GM18951 (cell line): ENCODE data around the gene HOXA11.

Source experiments
- POLR2A ChIP-seq: IDR thresholded peaks from 4 replicates; pipeline ENCODE4 v1.6.1; 2011; ENCODE audit warnings: mild to moderate bottlenecking; ENCODE audit not compliant: insufficient read length, insufficient read depth; ENCODE audit errors: extremely low read depth
- in situ Hi-C: fragments of 300-500 bp; cut with MboI; formaldehyde crosslinking; loops from one replicate; pipeline ENCODE4 v1.12.0; 2022; ENCODE audit warnings: low sequenced_read_pairs, mixed read lengths, inconsistent platforms; ENCODE audit not compliant: unreplicated experiment

The HOXA11 gene

GRCh38 chr7:27197137-27198042, 12.4 kb upstream of the HOXA11 start:
- in situ Hi-C loops = loop anchor here (10.0 kb wide), 1 partner anchor 47 kb away; the partner anchor contains the start of gene EVX1
- no peak for TF ChIP-seq POLR2A

- in situ Hi-C loops = loop anchor here (10.0 kb wide), 1 partner anchor 48 kb away; the partner anchor contains the start of gene EVX1
- no peak for TF ChIP-seq POLR2A
Measured at GRCh38 chr7:27196287-27196767, 11.3 kb upstream of the HOXA11 start.

GRCh38 chr7:27194686-27195379, 9.8 kb upstream of the HOXA11 start:
- in situ Hi-C loops = loop anchor here (10.0 kb wide), 1 partner anchor 50 kb away; the partner anchor contains the start of gene EVX1
- no peak for TF ChIP-seq POLR2A

GRCh38 chr7:27194002-27194352, 8.9 kb upstream of the HOXA11 start:
- no peak for TF ChIP-seq POLR2A
- in situ Hi-C loops = loop anchor here (10.0 kb wide), 1 partner anchor 51 kb away; the partner anchor contains the start of gene EVX1

- in situ Hi-C loops = loop anchor here (10.0 kb wide), 1 partner anchor 51 kb away; the partner anchor contains the start of gene EVX1
- no peak for TF ChIP-seq POLR2A
Measured at GRCh38 chr7:27193335-27194001, 8.4 kb upstream of the HOXA11 start.

GRCh38 chr7:27192546-27193334, 7.7 kb upstream of the HOXA11 start:
- no peak for TF ChIP-seq POLR2A
- in situ Hi-C loops = loop anchor here (10.0 kb wide), 1 partner anchor 52 kb away; the partner anchor contains the start of gene EVX1

- in situ Hi-C loops = loop anchor here (10.0 kb wide), 1 partner anchor 53 kb away; the partner anchor contains the start of gene EVX1
- no peak for TF ChIP-seq POLR2A
Measured at GRCh38 chr7:27191833-27192545, 7.0 kb upstream of the HOXA11 start.

GRCh38 chr7:27191161-27191731, 6.2 kb upstream of the HOXA11 start:
- no peak for TF ChIP-seq POLR2A
- in situ Hi-C loops = loop anchor here (10.0 kb wide), 1 partner anchor 54 kb away; the partner anchor contains the start of gene EVX1

- TF ChIP-seq POLR2A = no peak
- in situ Hi-C loops = loop anchor here (10.0 kb wide), 1 partner anchor 55 kb away; the partner anchor contains the start of gene EVX1
Measured at GRCh38 chr7:27189997-27190748, 5.1 kb upstream of the HOXA11 start.

- in situ Hi-C loops = no loop called here
Measured at GRCh38 chr7:27189295-27189996, 4.4 kb upstream of the HOXA11 start.

More at GRCh38 chr7:27189295-27189996, 4.4 kb upstream of the HOXA11 start:
- TF ChIP-seq POLR2A = no peak
